DOHH2 (cell line): ENCODE measurements around the gene CA12.

ENCODE experiments used
- EZH2phosphoT487 ChIP-seq: fragments of 200-600 bp; sonication (generic); IDR thresholded peaks from 2 replicates; pipeline ENCODE4 v1.6.1; 2017; ENCODE audit warnings: borderline replicate concordance, mild to moderate bottlenecking, antibody characterized with exemption, low read length, moderate library complexity, mixed read lengths
- TF ChIP-seq, protein P1 (sequence below): fragments of 200-600 bp; sonication (generic); IDR thresholded peaks from one replicate; pipeline ENCODE4 v1.5.1; 2014; ENCODE audit warnings: antibody characterized with exemption, mild to moderate bottlenecking, low read depth, low read length; ENCODE audit not compliant: poor library complexity, severe bottlenecking

DNA sequence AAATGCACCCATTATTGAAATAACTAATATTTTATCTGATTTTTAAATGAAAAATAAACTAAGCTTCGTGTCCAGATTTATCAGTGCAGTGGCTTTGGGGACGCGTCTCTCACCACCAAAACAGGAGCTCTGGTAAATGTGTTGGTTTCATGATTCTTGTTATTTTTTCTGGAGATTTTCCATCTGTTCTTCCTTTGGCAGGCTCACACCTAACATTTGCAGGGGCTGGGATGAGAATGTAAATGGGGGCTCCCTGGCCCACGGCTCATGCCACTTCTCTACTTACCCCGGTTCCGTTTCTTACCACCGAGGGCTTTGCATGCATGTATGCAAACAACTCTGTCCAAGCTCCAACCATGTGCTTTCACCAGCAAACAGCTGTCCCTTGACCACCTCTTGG lies 30.9 kb upstream of the CA12 start:
- TF ChIP-seq, protein P1, sequence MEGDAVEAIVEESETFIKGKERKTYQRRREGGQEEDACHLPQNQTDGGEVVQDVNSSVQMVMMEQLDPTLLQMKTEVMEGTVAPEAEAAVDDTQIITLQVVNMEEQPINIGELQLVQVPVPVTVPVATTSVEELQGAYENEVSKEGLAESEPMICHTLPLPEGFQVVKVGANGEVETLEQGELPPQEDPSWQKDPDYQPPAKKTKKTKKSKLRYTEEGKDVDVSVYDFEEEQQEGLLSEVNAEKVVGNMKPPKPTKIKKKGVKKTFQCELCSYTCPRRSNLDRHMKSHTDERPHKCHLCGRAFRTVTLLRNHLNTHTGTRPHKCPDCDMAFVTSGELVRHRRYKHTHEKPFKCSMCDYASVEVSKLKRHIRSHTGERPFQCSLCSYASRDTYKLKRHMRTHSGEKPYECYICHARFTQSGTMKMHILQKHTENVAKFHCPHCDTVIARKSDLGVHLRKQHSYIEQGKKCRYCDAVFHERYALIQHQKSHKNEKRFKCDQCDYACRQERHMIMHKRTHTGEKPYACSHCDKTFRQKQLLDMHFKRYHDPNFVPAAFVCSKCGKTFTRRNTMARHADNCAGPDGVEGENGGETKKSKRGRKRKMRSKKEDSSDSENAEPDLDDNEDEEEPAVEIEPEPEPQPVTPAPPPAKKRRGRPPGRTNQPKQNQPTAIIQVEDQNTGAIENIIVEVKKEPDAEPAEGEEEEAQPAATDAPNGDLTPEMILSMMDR: no peak
- no peak for TF ChIP-seq EZH2phosphoT487
